Neural cell (in vitro differentiated cells): ENCODE results near the gene ACER2. TPM values are rescaled to one million over a fixed set of nuclear protein-coding genes. Genes with fewer than 3 reads are reported as not detected.

Experiments used
- H2AFZ ChIP-seq: fragments of 200-600, 300-800 bp; sonication (generic), shearing (Covaris generic); 2 replicates; pipeline ENCODE4 v1.6.0; 2014; ENCODE audit warnings: low read depth, mild to moderate bottlenecking, antibody characterized with exemption, low read length, moderate library complexity
- H3F3A ChIP-seq: fragments of 200-600 bp; shearing (Covaris generic); 2 replicates; pipeline ENCODE4 v1.6.1; 2016; ENCODE audit warnings: mild to moderate bottlenecking, moderate library complexity, mixed read lengths, antibody characterized with exemption, low read length; ENCODE audit not compliant: insufficient read depth, poor library complexity, severe bottlenecking
- H3K27ac ChIP-seq: fragments of 200-600, 300-800 bp; sonication (generic), shearing (Covaris generic); 2 replicates; pipeline ENCODE4 v1.5.1; 2014; ENCODE audit warnings: mild to moderate bottlenecking, low read length, moderate library complexity
- H3K27me3 ChIP-seq: fragments of 300-800, 200-600 bp; sonication (generic), shearing (Covaris generic); 2 replicates; pipeline ENCODE4 v1.6.0; 2014; ENCODE audit warnings: mild to moderate bottlenecking, low read depth, low read length, moderate library complexity; ENCODE audit not compliant: insufficient read depth
- H3K36me3 ChIP-seq: fragments of 300-800, 200-600 bp; sonication (generic), shearing (Covaris generic); 2 replicates; pipeline ENCODE4 v1.5.1; 2014; ENCODE audit warnings: mild to moderate bottlenecking, antibody characterized with exemption, low read length, moderate library complexity; ENCODE audit not compliant: insufficient read depth
- H3K4me2 ChIP-seq: fragments of 300-800, 200-600 bp; sonication (generic), shearing (Covaris generic); 2 replicates; pipeline ENCODE4 v1.6.0; 2014; ENCODE audit warnings: mild to moderate bottlenecking, low read length
- H3K4me3 ChIP-seq: fragments of 300-800, 200-600 bp; sonication (generic), shearing (Covaris generic); 2 replicates; pipeline ENCODE4 v1.5.1; 2014; ENCODE audit warnings: mild to moderate bottlenecking, low read length, moderate library complexity
- H3K79me2 ChIP-seq: fragments of 200-600 bp; shearing (Covaris generic); replicated peaks from 2 replicates; pipeline ENCODE4 v1.6.0; 2014; ENCODE audit warnings: mild to moderate bottlenecking, low read length, moderate library complexity; ENCODE audit not compliant: insufficient read depth
- H3K9ac ChIP-seq: fragments of 300-800, 200-600 bp; sonication (generic), shearing (Covaris generic); 2 replicates; pipeline ENCODE4 v1.6.1; 2016; ENCODE audit warnings: mild to moderate bottlenecking, low read length, mixed read lengths
- H3K9me2 ChIP-seq: fragments of 200-600 bp; shearing (Covaris generic); 2 replicates; pipeline ENCODE4 v1.6.1; 2016; ENCODE audit warnings: mild to moderate bottlenecking, low read length, mixed read lengths; ENCODE audit not compliant: insufficient read depth
- H3K9me3 ChIP-seq: fragments of 200-600, 300-800 bp; sonication (generic), shearing (Covaris generic); 2 replicates; pipeline ENCODE4 v1.6.1; 2016; ENCODE audit warnings: mild to moderate bottlenecking, mixed run types, low read length, moderate library complexity, mixed read lengths
- H4K20me1 ChIP-seq: fragments of 200-600 bp; shearing (Covaris generic); 2 replicates; pipeline ENCODE4 v1.6.1; 2016; ENCODE audit warnings: mild to moderate bottlenecking, mixed run types; ENCODE audit not compliant: insufficient read depth
- CTCF ChIP-seq: fragments of 450-650 bp; IDR thresholded peaks from 2 replicates; pipeline ENCODE4 v1.5.1; 2014; ENCODE audit warnings: antibody characterized with exemption, mild to moderate bottlenecking, moderate library complexity; ENCODE audit not compliant: poor library complexity, severe bottlenecking
- EP300 ChIP-seq: fragments of 450-650 bp; conservative IDR thresholded peaks from 2 replicates; pipeline ENCODE4 v1.6.1; 2014; ENCODE audit warnings: antibody characterized with exemption, mild to moderate bottlenecking, moderate library complexity; ENCODE audit not compliant: poor library complexity, severe bottlenecking
- EZH2 ChIP-seq: fragments of 200-600, 300-800 bp; shearing (Covaris generic), sonication (generic); IDR thresholded peaks from 2 replicates; pipeline ENCODE4 v1.6.1; 2014; ENCODE audit warnings: antibody characterized with exemption, low read length, borderline replicate concordance, mild to moderate bottlenecking; ENCODE audit not compliant: insufficient read depth, poor library complexity, severe bottlenecking
- MXI1 ChIP-seq: fragments of 450-650 bp; conservative IDR thresholded peaks from 2 replicates; pipeline ENCODE4 v1.6.1; 2014; ENCODE audit warnings: antibody characterized with exemption, mild to moderate bottlenecking; ENCODE audit not compliant: poor library complexity, severe bottlenecking
- POLR2AphosphoS5 ChIP-seq: IDR thresholded peaks from 2 replicates; pipeline ENCODE4 v1.6.1; 2012
- RAD21 ChIP-seq: fragments of 450-650 bp; conservative IDR thresholded peaks from 2 replicates; pipeline ENCODE4 v1.6.1; 2014; ENCODE audit warnings: antibody characterized with exemption, mild to moderate bottlenecking, moderate library complexity
- REST ChIP-seq: IDR thresholded peaks from 2 replicates; pipeline ENCODE4 v1.6.1; 2012; ENCODE audit warnings: borderline replicate concordance
- SMC3 ChIP-seq: fragments of 450-650 bp; conservative IDR thresholded peaks from 2 replicates; pipeline ENCODE4 v1.6.1; 2014; ENCODE audit warnings: antibody characterized with exemption, mild to moderate bottlenecking, moderate library complexity; ENCODE audit not compliant: poor library complexity
- TAF1 ChIP-seq: IDR thresholded peaks from 2 replicates; pipeline ENCODE4 v1.6.1; 2012; ENCODE audit warnings: low read depth
- polyA plus RNA-seq: library from polyadenylated mRNA; depleted of rRNA; stranded (reverse); fragments of >200 nt; gene quantifications from 2 replicates; pipeline ENCODE4 v1.2.3, GENCODE V29; 2014

Gene ACER2
- polyA plus RNA-seq, 1 donor from 2014 or later = 3.0 TPM

- no peaks in the 10 kb centered on the region for H3K79me2 ChIP-seq
- no peaks in the 10 kb centered on the region for H4K20me1 ChIP-seq
- no peaks in the 10 kb centered on the region for H3K9me3 ChIP-seq
- no peak overlapping the region for H3K4me2 ChIP-seq
- H2AFZ ChIP-seq = no peak overlapping the region
- TF ChIP-seq EZH2 (no peak), POLR2AphosphoS5 (no peak), CTCF (no peak), REST (no peak), SMC3 (no peak), MXI1 (no peak), TAF1 (no peak), EP300 (no peak), RAD21 (no peak)
- H3F3A ChIP-seq = no peaks in the 10 kb centered on the region
- H3K4me3 ChIP-seq = no peak overlapping the region
- no peaks in the 10 kb centered on the region for H3K36me3 ChIP-seq
- peak overlapping the region; percentile 55 for H3K27ac ChIP-seq
- H3K27me3 ChIP-seq = no peaks in the 10 kb centered on the region
- no peak overlapping the region for H3K9ac ChIP-seq
- H3K9me2 ChIP-seq = no peaks in the 10 kb centered on the region
These were observed 87.7 kb downstream of the ACER2 start for GRCh38 chr9:19496321-19497050.

GRCh38 chr9:19497276-19497675 is 88.5 kb downstream of the ACER2 start:
- Histone ChIP-seq H3K9me3 (no peaks in the 10 kb centered on the region), H3K4me2 (no peak overlapping the region), H3K4me3 (no peak overlapping the region), H4K20me1 (no peaks in the 10 kb centered on the region), H2AFZ (no peak overlapping the region), H3F3A (no peaks in the 10 kb centered on the region), H3K9ac (no peak overlapping the region), H3K9me2 (no peaks in the 10 kb centered on the region), H3K27me3 (no peaks in the 10 kb centered on the region), H3K27ac (peak overlapping the region; percentile 17), H3K79me2 (no peaks in the 10 kb centered on the region), H3K36me3 (no peaks in the 10 kb centered on the region)
- no peak for TF ChIP-seq TAF1
- TF ChIP-seq EP300 = peak; percentile 47
- TF ChIP-seq MXI1 = no peak
- no peak for TF ChIP-seq SMC3
- TF ChIP-seq POLR2AphosphoS5 = peak; percentile 21
- TF ChIP-seq RAD21 = no peak
- peak; percentile 95 for TF ChIP-seq REST
